ENCODE measurements around the gene TMEM59. TPM values are rescaled to one million over a fixed set of nuclear protein-coding genes. Genes with fewer than 3 reads are reported as not detected.

Gene TMEM59
- total RNA-seq, 1 donor from 2014 or later: 195 TPM

DNA sequence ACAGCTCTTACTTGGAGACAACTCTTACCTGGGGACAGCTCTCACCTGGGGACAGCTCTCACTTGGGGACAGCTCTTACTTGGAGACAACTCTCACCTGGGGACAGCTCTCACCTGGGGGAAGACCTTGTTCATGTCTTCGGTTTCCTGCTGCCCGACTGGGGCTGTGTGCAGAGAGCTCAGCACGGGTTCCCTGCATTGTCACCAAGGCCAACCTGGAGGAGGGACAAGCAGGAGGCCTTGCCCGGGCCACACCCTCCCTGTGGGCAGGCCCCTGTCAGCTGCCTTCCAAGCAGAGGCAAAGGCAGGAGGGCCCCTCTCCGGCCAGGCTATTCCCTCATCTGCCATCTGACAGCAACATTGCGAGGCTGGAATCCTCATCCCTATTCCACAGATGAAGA is 35.0 kb downstream of the TMEM59 start, which contains the start of gene LDLRAD1:
Gene LDLRAD1 (minus strand): TSS at position 208 of the 400 bp plus-strand sequence. CDS start 74 bp downstream, at position 134.
- TF ChIP-seq, protein P1, sequence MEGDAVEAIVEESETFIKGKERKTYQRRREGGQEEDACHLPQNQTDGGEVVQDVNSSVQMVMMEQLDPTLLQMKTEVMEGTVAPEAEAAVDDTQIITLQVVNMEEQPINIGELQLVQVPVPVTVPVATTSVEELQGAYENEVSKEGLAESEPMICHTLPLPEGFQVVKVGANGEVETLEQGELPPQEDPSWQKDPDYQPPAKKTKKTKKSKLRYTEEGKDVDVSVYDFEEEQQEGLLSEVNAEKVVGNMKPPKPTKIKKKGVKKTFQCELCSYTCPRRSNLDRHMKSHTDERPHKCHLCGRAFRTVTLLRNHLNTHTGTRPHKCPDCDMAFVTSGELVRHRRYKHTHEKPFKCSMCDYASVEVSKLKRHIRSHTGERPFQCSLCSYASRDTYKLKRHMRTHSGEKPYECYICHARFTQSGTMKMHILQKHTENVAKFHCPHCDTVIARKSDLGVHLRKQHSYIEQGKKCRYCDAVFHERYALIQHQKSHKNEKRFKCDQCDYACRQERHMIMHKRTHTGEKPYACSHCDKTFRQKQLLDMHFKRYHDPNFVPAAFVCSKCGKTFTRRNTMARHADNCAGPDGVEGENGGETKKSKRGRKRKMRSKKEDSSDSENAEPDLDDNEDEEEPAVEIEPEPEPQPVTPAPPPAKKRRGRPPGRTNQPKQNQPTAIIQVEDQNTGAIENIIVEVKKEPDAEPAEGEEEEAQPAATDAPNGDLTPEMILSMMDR (IDR thresholded peaks at IDR 0.05; ENCODE audit: unreplicated experiment): no peak
- H3K4me1 Mint-ChIP-seq (ENCODE audit: unreplicated experiment): no peaks in the 10 kb centered on the region
- no peak for DNase-seq (ENCODE audit: low spot score)
- no peaks in the 10 kb centered on the region for H3K9me3 Mint-ChIP-seq (ENCODE audit: unreplicated experiment)
- no peak within 1 kb of the TSS for H3K27ac Mint-ChIP-seq (ENCODE audit: unreplicated experiment)
- no peaks in the 10 kb centered on the region for H3K36me3 Mint-ChIP-seq (ENCODE audit: low read depth, unreplicated experiment)
- no peaks in the 10 kb centered on the region for H3K27me3 Mint-ChIP-seq (ENCODE audit: unreplicated experiment)
- H3K4me3 Mint-ChIP-seq (ENCODE audit: unreplicated experiment): no peak within 1 kb of the TSS

DNA sequence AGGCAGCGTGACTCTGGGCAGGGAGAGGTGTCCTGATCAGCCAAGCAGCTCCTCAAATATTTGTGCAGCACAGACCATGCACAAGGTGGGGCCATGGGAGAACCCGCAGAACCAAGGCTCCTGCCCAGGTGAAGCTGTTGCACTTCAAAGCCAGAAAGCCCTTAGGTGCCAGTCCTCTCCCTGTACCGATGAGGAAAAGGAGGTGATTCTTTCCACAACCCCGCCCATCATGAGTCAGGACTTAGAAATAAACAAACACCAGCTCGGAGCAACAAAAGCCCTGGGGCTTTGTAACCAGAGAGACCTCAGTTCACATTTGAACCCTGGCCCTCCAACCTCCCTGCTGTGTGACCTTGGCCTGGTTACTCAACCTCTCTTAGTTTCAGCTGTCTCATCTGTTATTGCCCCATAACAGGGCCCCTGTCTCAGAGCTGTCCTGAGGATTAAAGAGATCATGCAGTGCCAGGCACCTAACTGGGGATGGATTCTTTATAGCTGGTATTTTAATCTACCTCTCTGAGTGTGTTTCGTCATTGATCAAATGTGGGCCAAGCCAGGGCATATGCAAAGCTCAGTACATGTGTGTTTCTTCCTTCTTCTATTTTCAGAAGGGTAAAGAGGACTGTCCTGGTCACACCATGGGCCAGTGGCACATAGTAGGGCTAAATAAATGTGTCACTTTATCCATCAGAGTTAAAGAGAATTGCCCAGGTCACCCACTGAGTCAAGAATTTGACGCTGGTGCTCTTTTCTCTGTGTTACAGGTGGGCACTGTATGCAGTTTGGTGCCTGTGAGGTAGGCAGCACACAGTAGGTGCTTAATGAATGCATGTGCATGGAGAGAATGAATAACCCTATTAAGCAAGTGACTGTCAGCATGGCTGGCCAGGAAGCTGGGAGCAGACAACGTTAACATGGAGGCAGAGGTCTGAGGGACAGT is 36.4 kb downstream of the TMEM59 start:
- Mint-ChIP-seq H3K4me1 (ENCODE audit: unreplicated experiment) (no peaks in the 10 kb centered on the region), H3K4me3 (ENCODE audit: unreplicated experiment) (no peak overlapping the region), H3K9me3 (ENCODE audit: unreplicated experiment) (no peaks in the 10 kb centered on the region), H3K27ac (ENCODE audit: unreplicated experiment) (no peak overlapping the region), H3K36me3 (ENCODE audit: low read depth, unreplicated experiment) (no peaks in the 10 kb centered on the region), H3K27me3 (ENCODE audit: unreplicated experiment) (peaks cover 3% of the 10 kb centered on the region)
- no peak for DNase-seq (ENCODE audit: low spot score)
- TF ChIP-seq, protein P1 (IDR thresholded peaks at IDR 0.05; ENCODE audit: unreplicated experiment): no peak

DNA sequence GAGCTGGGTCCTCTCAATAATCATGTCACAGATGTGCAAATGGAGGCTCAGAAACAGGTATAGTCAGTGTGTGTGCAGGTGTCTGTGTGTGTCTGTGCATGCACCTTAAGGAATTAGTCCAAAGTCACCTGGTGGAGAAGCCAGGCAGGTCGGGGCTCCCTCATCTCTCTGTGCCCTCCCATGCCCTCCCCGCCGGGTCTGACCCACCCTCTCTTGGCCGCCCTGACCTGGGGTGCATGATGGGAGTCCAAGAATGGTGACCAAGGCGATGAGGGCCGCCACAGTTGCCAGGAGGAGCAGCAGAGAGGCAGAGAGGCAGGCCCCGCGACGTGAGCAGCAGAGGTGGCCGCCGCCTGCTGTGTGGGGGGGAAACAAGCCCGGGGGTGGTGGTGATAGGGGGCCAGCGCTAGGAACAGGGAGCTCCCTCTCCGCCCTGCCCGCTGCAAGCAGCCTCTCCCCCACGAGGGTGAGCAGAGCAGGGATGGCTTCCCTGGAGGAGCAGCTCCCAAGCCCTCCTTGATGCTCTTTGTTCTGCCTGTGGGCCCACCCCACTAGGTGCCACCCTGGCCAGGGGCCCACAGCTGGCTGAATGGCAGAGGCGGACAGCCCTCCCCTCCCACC is 38.9 kb downstream of the TMEM59 start:
- no peaks in the 10 kb centered on the region for H3K36me3 Mint-ChIP-seq (ENCODE audit: low read depth, unreplicated experiment)
- no peak for DNase-seq (ENCODE audit: low spot score)
- H3K27ac Mint-ChIP-seq (ENCODE audit: unreplicated experiment): no peak overlapping the region
- H3K4me1 Mint-ChIP-seq (ENCODE audit: unreplicated experiment): no peaks in the 10 kb centered on the region
- TF ChIP-seq, protein P1 (IDR thresholded peaks at IDR 0.05; ENCODE audit: unreplicated experiment): no peak
- H3K27me3 Mint-ChIP-seq (ENCODE audit: unreplicated experiment): peaks cover 9% of the 10 kb centered on the region
- H3K4me3 Mint-ChIP-seq (ENCODE audit: unreplicated experiment): no peak overlapping the region
- H3K9me3 Mint-ChIP-seq (ENCODE audit: unreplicated experiment): no peaks in the 10 kb centered on the region

DNA sequence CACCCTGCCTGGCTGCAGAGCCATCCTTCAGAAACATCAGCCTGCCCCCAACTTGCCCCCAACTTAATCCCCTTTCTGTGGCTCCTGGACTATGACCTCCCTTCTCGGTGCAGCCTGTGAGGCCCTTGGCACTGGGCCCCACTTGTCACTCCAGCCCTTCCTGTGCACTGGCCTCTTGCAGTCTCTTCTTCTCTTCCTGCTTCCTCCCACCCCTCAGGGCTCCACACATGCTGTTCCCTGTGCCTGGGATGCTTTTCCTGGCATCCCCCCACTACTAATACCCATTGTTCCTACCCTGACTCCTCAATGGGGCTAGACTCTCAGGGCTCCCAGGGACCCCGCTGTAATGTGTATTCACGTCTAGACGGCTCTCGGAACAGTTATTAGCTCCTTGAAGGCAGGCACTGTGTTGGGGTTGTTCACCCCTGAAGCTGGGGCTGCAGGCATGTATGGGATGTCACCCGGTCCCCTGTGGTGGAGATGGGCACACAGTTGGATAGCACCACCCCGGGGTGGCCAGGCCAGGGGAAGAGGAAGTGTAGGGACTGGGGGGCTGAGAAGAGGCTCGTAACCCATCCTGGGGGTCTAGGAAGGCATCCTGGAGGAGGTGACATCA is 39.5 kb downstream of the TMEM59 start:
- no peaks in the 10 kb centered on the region for H3K36me3 Mint-ChIP-seq (ENCODE audit: low read depth, unreplicated experiment)
- H3K9me3 Mint-ChIP-seq (ENCODE audit: unreplicated experiment): no peaks in the 10 kb centered on the region
- H3K4me1 Mint-ChIP-seq (ENCODE audit: unreplicated experiment): no peaks in the 10 kb centered on the region
- peaks cover 10% of the 10 kb centered on the region for H3K27me3 Mint-ChIP-seq (ENCODE audit: unreplicated experiment)
- TF ChIP-seq, protein P1 (IDR thresholded peaks at IDR 0.05; ENCODE audit: unreplicated experiment): no peak
- H3K27ac Mint-ChIP-seq (ENCODE audit: unreplicated experiment): no peak overlapping the region
- DNase-seq (ENCODE audit: low spot score): no peak
- no peak overlapping the region for H3K4me3 Mint-ChIP-seq (ENCODE audit: unreplicated experiment)
